Right atrium auricular region (tissue), 2 donors: ENCODE measurements around the gene GRM5. TPM values are rescaled to one million over a fixed set of nuclear protein-coding genes. Genes with fewer than 3 reads are reported as not detected.
"Not testable (repeated sequence)": the region's sequence is repeated elsewhere in the genome, so short reads cannot be mapped to it uniquely, and the experiment has no call there.

Source experiments
- DNase-seq: peaks from one replicate; pipeline ENCODE4 v3.0.0-alpha.2; 2019; ENCODE audit warnings: low spot score
- H3K27ac ChIP-seq, 2 donors: fragments of 200-600 bp; sonication (generic); 1 replicate in 1 of 2; 2 replicates in 1 of 2; pipeline ENCODE4 v1.5.1; 2016 to 2019
- H3K27me3 ChIP-seq, 2 donors: fragments of 200-600 bp; sonication (generic); one replicate each; pipeline versions ENCODE4 v1.5.1 to v1.6.0; 2017 to 2019
- H3K36me3 ChIP-seq: fragments of 200-600 bp; sonication (generic); one replicate; pipeline ENCODE4 v1.5.1; 2016
- H3K4me1 ChIP-seq, 2 donors: fragments of 200-600 bp; sonication (generic); one replicate each; pipeline versions ENCODE4 v1.5.1 to v1.6.0; 2017 to 2019
- H3K4me3 ChIP-seq, 2 donors: fragments of 200-600 bp; sonication (generic); 1 replicate in 1 of 2; 2 replicates in 1 of 2; pipeline ENCODE4 v1.5.1; 2017 to 2019; ENCODE audit warnings: mild to moderate bottlenecking in 1 of 2, moderate library complexity in 1 of 2
- H3K9me3 ChIP-seq, 2 donors: fragments of 200-600 bp; sonication (generic); one replicate each; pipeline ENCODE4 v1.5.1; 2019
- CTCF ChIP-seq, 2 donors: fragments of 200-600 bp; sonication (generic); IDR thresholded peaks; one replicate each; pipeline ENCODE4 v1.5.1; 2019; ENCODE audit warnings: antibody characterized with exemption in 2 of 2
- total RNA-seq, 2 donors: library from RNA; depleted of rRNA; stranded (reverse); fragments of >200 nt; gene quantifications; one replicate each; pipeline ENCODE4 v1.1.0, GENCODE V29; 2016

The GRM5 gene
- total RNA-seq, 2 donors from 2014 or later, result not detected

DNA sequence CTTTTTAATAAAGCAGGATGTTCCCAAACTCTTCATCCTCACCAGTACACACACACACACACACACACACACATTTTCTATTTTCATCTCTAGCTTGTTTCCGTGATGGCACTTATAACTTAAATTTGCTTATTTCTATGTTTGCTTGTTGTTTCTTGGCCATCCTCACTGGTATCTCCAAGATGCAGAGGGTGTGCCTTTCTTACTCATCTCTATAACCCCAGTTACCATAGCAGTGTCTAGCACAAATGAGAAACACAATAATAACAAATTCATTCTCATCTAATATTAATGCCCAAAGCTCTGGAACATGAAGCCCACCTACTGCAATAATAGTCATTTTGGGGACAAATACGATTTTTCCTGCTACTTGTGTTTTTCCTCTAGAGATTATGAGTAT is 156.3 kb downstream of the GRM5 start:
- DNase-seq, result no peak
- no peaks in the 10 kb centered on the region for H3K9me3 ChIP-seq
- TF ChIP-seq CTCF (IDR thresholded peaks at IDR 0.05), result no peak
- H3K4me3 ChIP-seq, result no peak overlapping the region
- no peaks in the 10 kb centered on the region for H3K27me3 ChIP-seq
- H3K36me3 ChIP-seq, result no peaks in the 10 kb centered on the region
- no peaks in the 10 kb centered on the region for H3K4me1 ChIP-seq
- H3K27ac ChIP-seq, result no peak overlapping the region

DNA sequence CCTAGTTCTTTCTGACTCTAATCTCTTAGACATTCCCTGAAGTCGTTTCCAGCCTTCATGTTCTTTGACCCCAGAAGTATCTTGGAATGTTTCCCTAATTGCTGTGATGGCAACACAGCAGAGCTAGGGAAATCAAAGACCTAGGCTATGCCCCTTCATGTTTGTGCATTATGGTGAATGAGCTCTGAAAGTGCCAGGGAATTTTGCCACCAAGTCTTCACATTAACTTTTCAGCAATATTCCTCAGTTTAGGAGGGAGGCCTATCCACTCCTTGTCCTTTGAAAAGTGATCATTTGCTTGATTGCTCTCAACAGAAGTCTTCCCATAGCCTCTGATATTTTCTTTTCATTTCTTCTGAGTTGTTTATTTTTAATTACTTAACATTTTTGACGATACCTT is 164.3 kb downstream of the GRM5 start:
- DNase-seq, H3K4me1 ChIP-seq, H3K27me3 ChIP-seq, H3K4me3 ChIP-seq, H3K27ac ChIP-seq, H3K9me3 ChIP-seq, H3K36me3 ChIP-seq: not testable (repeated sequence)

DNA sequence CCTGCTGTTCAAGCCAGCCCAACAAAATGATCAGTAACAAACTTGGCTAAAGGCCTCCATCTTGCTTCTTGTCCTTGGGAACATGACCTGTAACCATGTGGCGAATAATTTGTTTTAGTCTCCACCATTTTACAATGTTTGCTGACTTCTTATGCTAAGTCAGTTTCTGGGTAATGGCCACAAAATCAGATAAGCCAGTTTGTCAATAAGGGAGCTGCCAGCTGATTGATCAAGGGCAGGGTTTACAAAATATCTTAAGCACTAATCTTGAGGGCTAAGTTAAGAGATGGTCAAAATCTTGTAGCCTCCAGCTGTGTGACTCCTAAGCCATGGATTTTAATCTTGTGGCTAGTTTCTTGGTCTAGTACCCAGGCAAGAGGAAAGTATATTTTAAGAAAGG is 176.9 kb downstream of the GRM5 start:
- H3K4me1 ChIP-seq, result not testable (repeated sequence)

GRCh38 chr11:88886796-88887195 is 179.0 kb downstream of the GRM5 start:
- Histone ChIP-seq H3K36me3 (no peaks in the 10 kb centered on the region), H3K4me1 (no peaks in the 10 kb centered on the region), H3K4me3 (no peak overlapping the region), H3K9me3 (peaks cover 0 to 19% of the 10 kb centered on the region in 2 donors), H3K27me3 (no peaks in the 10 kb centered on the region), H3K27ac (no peak overlapping the region)
- TF ChIP-seq CTCF (IDR thresholded peaks at IDR 0.05), result no peak
- no peak for DNase-seq

More for the DNA sequence above, 176.9 kb downstream of the GRM5 start:
- H3K4me3 ChIP-seq, H3K36me3 ChIP-seq, H3K27me3 ChIP-seq, H3K27ac ChIP-seq, DNase-seq: not testable (repeated sequence)
- peaks cover 0 to 19% of the 10 kb centered on the region in 2 donors for H3K9me3 ChIP-seq

GRCh38 chr11:88882800-88883199 is 183.0 kb downstream of the GRM5 start:
- not testable (repeated sequence) for H3K4me1 ChIP-seq, H3K27me3 ChIP-seq, H3K36me3 ChIP-seq, H3K27ac ChIP-seq, H3K4me3 ChIP-seq, DNase-seq
- H3K9me3 ChIP-seq, result peaks cover 0 to 19% of the 10 kb centered on the region in 2 donors

DNA sequence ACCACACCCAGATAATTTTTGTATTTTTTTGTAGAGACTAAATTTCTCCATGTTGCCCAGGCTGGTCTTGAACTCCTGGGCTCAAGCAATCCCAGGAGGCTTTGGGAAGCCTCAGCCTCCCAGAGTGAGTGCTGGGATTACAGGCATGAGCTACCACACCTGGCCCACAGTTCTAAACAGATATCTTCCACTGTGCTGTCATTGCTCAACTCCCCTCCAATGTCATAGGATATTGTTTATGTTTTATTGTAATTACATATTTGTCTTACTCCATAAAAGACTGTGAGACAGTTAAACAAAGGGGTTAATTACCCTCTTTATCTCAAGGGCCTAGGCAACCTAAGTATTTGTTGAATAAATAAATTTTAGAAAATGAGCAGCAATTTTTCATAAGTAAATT is 204.2 kb downstream of the GRM5 start:
- no peak for TF ChIP-seq CTCF (IDR thresholded peaks at IDR 0.05)
- no peak for DNase-seq
- Histone ChIP-seq H3K4me3 (no peak overlapping the region), H3K27ac (no peak overlapping the region), H3K9me3 (no peaks in the 10 kb centered on the region), H3K36me3 (no peaks in the 10 kb centered on the region), H3K4me1 (no peaks in the 10 kb centered on the region), H3K27me3 (no peaks in the 10 kb centered on the region)

GRCh38 chr11:88860431-88860830 is 205.4 kb downstream of the GRM5 start:
- not testable (repeated sequence) for H3K4me1 ChIP-seq

GRCh38 chr11:88853963-88854362 is 211.8 kb downstream of the GRM5 start:
- H3K27me3 ChIP-seq, H3K4me3 ChIP-seq, H3K9me3 ChIP-seq, DNase-seq, H3K27ac ChIP-seq, H3K4me1 ChIP-seq, H3K36me3 ChIP-seq: not testable (repeated sequence)

More at GRCh38 chr11:88860431-88860830, 205.4 kb downstream of the GRM5 start:
- not testable (repeated sequence) for H3K36me3 ChIP-seq, H3K4me3 ChIP-seq, H3K27me3 ChIP-seq, H3K9me3 ChIP-seq, DNase-seq, H3K27ac ChIP-seq

DNA sequence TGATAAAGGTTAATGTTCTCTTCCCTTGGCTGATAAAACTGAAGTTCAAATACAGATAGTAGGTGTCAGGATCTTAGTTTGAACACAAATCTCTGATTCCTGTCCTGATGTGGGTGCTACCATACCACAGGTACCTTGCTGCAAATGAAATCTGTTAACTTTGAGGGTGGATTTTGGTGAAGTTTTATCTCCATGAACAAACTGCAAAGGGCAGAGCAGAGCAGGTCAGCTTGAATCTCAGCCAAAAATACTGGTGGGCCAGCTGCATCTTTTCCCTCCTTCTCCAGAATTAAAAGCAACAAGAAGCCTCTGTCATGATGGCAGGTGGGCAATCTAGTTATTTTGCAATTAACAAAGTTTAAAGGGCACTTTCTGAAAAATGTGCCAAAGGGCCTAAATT is 214.2 kb downstream of the GRM5 start:
- H3K27ac ChIP-seq, result not testable (repeated sequence)

GRCh38 chr11:88849773-88850172 is 216.0 kb downstream of the GRM5 start:
- not testable (repeated sequence) for H3K4me1 ChIP-seq, H3K9me3 ChIP-seq, H3K36me3 ChIP-seq, H3K4me3 ChIP-seq, H3K27ac ChIP-seq, DNase-seq, H3K27me3 ChIP-seq

More for the DNA sequence above, 214.2 kb downstream of the GRM5 start:
- H3K27me3 ChIP-seq, H3K4me3 ChIP-seq, H3K9me3 ChIP-seq, DNase-seq, H3K4me1 ChIP-seq, H3K36me3 ChIP-seq: not testable (repeated sequence)
